Astrocyte of the hippocampus (primary cell): ENCODE data around the gene TOX2.
A peak's percentile ranks its signal among the peaks of the same experiment; 100 is the strongest.

ENCODE experiments used
- DNase-seq: peaks from one replicate; pipeline ENCODE4 v3.0.0; 2011; ENCODE audit warnings: low read depth, low spot score

Gene TOX2, protein sequence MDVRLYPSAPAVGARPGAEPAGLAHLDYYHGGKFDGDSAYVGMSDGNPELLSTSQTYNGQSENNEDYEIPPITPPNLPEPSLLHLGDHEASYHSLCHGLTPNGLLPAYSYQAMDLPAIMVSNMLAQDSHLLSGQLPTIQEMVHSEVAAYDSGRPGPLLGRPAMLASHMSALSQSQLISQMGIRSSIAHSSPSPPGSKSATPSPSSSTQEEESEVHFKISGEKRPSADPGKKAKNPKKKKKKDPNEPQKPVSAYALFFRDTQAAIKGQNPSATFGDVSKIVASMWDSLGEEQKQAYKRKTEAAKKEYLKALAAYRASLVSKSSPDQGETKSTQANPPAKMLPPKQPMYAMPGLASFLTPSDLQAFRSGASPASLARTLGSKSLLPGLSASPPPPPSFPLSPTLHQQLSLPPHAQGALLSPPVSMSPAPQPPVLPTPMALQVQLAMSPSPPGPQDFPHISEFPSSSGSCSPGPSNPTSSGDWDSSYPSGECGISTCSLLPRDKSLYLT

DNA sequence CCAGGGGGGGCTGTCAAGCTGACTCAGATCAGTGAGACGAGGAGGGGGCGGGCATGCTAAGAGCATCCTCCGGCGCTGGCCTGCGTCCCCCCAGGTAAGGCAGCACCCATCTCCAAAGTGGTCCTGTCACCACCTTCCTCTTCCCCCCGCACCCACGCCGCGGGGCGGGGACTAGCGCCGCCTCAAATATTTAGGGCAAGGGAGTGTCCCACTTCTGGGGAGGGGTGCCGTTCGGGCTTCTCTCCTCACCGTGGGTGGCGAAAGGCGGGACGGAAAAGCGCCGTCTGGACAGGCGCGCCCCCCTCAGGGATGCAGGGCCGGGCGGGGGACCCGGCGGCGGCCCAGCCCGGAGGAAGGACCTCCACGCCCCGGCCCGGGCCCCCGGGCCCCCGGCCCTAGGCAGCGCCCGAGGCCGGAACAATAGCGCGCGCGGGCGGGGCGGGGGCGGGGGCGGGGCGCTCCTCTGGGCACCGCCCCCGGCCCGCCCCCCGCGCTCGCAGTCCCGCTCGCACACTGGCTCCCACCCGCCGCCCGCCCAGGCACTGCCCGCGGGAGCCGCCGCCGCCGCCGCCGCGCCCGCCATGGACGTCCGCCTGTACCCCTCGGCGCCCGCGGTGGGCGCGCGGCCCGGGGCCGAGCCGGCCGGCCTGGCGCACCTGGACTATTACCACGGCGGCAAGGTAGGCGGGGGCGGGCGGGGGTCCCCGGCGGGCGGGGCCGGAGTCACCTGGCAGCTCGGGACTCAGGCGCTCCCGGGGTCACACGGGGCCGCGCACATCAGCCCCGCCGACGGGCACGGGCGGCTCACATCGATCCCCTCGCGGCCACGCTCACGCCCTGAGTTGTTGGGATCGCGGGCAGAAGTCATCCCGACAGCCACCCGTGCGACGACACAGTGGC lies at the start of gene TOX2:
TSS of gene TOX2 (plus strand) at position 542 of the 900 bp plus-strand sequence. CDS start at position 582, 40 bp downstream.
- DNase-seq = peak; percentile 85

DNA sequence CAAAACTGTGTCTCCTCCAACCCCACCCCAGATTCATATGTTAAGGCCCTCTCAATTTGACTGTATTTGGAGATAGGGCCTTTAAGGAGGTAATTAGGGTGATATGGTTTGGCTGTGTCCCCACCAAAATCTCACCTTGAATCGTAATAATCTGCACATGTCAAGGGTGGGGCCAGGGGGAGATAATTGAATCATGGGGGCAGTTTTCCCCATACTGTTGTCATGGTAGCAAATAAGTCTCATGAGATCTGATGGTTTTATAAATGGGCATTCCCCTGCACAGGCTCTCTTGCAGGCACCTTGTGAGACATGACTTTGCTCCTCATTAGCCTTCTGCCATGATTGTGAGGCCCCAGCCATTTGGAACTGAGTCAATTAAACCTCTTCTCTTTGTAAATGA lies 46.6 kb upstream of the TOX2 start:
- DNase-seq = no peak

DNA sequence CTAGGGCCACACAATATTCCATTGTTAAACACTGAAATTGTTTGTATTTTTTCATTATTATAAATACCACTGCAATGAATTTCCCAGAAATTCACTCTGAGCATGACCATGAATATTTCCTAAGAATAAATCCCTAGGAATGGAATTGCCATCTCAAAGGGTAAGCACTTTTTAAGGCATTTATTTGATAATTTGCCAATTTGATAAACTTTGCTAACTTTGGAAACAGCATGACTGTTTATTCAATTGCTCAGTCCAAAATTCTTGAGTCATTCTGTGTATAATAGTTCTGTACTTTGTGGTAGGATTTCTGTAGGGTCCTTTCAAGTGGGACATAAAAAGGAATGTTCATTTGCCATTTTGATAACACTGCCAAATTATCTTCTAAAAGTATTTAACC lies 44.2 kb upstream of the TOX2 start:
- peak; percentile 57 for DNase-seq

DNA sequence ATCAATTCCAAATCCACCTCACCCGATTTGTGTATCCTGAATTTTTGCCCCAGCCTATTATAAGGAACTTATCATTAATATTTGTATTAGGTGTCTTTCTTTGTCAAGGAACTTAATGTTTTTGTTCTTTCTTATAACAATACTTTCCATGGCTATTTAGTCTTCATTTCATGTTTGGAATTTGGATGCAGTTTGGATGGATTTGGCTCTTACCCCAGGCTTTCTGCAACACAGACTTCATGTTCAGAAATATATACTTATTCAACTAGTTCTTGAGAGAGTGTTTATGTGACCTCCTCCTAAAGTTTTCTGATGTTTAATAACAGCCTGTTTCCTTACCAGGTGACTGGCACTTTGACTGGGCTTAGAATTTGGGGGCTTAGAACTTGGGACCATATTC lies 35.9 kb upstream of the TOX2 start:
- no peak for DNase-seq

DNA sequence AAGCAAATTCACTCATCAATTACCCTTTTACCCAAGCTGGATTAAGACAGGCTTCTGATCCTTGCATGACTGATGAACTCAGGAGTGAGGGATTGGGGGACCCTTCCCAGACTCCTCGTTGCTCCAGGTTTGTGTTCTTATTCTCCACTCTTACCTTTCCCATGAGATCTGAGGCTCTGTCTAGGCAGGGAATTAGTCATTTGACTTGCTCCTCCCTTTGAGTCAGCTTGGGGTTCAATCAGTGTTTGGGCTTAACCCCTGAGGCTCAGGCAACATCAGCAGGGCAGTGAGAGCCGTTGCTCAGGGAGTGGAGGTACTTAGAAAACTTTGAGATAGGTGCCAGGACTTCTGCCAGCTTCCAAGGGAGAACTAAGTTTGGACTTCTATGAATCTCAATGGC lies 20.7 kb upstream of the TOX2 start:
- DNase-seq = no peak

DNA sequence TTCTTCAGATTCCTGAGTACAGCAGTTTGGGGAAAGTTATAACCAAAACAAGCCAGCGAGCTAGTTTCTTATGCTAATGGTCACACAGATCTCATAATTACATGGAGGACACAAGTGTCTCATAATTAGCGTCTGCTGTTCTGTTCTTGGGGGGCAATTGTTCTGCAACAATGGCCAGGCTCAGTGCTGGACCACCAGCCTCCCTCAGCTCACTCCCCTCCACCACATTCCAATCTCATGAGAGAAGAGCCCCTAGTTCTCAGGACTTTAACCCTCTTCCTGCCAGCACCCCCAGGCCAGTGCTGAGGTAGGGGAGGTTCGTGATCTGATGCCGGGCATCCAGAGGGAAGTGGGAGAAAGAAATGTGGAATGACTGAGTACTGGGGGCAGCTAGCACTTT lies 20.2 kb upstream of the TOX2 start:
- peak; percentile 47 for DNase-seq

DNA sequence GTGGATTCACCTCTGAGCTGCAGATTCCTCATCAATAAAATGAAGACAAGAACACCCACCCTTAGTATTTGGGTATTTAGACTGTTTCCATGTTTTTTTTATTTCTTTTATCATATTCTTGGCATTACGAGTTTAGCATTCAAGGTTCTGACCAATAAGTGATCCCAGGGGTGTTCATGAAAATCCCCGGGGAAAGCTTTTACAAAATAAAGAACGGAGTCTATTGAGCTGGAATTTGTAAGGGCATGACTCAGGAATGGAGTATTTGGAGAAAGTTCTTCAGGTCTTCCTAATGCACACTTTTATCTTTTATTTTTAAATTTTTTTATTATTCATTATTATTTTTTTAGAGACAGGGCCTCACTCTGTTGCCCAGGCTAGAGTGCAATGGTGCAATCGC lies 19.4 kb upstream of the TOX2 start:
- DNase-seq = no peak

DNA sequence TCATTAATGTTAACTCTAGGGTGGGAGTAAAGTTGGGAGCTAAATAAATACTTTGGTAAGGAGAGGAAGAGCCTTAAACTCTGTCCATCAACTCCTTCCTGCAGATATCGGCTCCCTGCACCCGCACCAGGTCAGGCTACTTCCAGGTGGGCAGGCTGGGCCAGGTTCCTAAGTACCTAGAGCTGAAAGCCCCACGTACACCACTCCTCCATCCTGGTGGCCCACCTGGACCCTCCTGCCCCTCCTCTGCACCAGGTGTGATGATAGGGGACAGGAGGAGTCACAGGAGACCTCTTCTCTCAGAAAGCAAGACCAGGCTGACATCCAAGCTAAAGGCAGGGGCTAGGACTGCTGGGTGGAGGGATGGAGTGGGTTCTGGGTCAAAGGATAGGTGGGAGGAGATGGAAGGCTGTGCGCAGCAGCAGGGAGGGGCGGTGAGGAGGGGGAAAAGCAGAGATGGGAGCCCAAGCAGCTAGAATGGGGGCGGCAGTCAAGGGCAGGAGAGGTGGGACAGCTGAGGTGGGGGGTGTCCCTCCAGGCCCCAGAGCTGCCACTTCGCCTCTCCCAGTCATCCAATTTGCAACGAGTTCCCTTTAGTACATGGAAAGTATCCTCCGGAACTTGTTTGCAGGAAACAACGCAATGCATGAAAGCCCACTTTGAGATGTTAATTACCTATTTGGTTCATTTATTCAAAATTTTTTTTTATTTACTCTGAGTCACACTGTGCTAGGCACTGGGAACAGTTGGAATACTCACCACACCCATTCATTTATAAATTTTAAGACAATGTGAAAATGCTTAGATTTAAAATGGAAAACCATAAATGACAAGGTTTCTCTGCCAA lies 15.2 kb upstream of the TOX2 start:
- no peak for DNase-seq

DNA sequence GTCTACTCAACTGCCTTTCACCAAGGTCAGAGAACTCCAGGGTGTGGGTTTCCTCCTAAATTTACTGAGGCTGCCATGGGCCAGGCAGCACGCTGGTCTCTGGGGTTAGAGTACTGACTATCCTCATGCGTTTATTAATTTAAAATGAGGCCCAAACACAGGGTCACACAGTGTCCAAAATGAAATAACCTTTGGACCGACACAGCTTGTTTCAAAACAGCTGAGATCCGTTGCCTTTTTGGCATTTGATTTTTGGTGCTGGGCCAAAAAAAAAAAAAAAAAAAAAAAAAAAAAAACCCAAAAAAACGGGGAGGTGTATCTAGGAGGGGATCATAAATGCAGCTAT lies 14.6 kb upstream of the TOX2 start:
- no peak for DNase-seq

DNA sequence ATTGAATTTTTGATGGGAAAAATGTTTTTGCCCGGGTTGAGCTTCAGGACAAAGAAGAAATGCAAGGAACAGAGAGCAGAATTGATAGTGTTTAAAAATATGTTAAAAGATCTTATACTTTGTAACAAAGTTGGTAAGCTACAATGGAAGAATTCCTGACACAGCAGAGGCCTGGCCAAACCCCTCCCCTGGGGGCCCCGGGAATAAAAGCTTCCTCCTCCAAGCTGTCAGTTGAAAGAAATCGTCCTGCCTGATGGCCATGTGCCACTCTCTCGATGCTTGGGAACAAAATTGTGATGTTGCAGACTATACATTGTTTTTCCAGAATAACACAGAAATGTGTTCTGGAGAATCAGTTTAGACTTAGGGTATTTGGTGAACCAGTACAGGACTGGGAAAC lies 14.2 kb upstream of the TOX2 start:
- DNase-seq = no peak

DNA sequence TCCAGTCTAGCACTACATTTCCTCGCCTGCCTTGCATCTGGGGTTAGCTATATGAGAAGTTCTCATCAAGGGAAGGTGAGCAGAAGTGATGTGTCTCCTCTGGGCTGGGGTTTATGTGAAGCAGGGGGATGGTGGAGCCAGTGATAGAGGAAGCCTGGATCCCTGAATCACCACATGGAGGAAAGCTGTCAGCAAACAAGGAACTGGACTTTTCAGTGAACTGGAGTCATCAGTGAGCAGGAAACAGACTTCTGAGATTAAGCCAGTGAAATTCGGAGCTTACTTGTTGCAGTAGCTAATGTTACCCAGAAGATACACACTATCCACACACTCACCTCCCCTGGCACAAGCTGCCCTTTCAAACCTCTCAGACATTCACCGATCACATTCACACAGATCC lies 13.4 kb upstream of the TOX2 start:
- no peak for DNase-seq

DNA sequence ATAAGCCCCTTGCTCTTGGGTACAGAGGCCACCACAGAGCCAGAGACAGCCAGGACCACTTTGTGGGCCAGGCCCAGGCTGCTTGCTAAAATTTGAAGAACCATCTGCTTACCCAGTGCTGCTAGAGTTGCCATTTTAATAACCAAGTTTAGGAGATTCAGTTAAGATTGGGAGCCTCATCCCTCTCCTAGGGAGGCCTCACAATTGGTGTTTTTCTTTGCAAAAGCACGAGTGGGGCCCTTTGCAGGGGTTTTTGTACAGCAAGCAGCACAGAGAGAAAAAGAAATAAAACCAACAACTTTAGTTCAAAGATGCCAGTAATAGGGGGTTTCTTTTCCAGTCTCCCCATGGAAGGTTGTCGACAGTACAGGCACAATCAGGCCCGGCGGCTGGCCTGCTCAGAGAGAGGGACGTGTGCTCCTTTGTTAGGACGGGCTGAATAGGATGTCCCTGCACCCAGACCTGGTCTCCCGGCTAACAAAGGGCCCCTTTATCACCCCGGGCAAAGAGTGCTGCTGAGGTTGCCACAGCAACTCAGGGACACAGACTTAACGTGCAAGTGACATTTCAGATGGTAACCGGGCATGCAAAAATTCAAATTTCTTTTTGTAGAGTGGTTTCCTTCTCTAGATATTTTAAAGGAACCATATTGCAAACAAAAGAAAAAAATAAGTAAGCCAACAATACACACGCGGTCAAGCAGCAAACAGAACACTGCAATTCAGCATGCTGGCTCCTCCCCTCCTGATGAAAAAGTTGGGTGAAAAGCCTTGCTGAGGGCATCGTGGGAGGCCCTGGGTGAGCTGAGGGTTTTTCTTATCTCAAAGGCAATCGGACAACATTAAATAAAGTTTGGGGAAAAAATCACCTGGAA lies 10.5 kb upstream of the TOX2 start:
- peak; percentile 34 for DNase-seq

DNA sequence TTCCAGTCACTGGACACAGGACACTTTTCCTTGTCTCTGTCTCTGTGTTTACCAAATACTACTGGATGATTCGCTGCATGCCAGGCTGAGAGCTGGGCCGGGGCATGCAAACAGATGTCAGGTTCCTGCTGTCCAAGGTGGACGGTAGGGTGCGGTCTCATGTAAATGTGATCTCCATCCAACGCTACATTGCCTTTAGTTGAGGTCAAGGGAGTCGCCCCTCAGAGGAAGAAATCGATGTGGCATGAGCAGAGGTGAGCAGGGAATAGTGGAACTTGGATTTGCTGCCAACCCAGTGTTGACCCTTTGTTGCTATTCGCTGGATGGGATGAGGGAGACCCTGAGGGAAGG lies 9.8 kb upstream of the TOX2 start:
- DNase-seq = no peak

DNA sequence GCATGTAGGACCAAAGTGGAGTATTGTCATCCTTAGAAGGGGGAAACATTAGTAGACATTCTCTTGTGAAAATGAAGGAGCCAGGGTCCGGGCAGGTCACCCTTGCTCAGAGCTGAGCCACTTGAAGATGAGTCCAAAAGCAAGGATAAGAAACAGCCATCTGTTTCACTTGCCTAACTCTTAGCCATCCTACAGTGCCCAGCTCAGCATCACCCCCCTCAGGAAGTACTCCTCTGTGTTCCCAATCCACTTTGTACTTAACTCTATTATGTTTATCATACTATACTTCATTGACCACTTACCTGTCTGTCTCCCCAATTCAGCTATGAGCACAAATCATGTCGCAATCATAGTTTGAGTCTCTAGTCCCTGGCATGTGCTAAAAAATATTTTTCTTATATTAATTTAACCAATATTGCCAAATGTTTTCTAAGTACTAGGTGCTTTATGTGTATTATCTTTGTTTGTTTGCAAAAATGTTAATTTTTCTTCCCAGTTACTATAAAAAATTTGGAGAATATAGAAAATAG lies 8.1 kb upstream of the TOX2 start:
- no peak for DNase-seq

DNA sequence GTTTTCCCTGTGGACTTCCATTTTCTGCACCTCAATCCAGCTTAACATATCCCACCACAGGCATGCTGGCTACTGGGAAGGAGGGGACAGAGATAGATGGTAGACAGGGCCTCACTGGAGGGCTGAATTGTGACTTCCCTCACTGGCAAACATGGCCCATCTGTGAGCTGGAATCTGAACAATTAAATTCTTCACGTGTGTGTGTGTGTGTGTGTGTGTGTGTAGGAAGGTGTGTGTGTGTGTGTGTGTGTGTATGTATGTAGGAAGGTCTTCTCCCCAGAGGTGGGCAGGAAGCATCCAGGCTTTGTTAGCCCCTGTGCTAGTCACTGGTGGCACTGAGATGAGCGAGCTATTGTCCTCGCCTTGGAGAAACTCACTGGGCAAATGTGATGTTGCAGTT lies 5.4 kb upstream of the TOX2 start:
- no peak for DNase-seq

DNA sequence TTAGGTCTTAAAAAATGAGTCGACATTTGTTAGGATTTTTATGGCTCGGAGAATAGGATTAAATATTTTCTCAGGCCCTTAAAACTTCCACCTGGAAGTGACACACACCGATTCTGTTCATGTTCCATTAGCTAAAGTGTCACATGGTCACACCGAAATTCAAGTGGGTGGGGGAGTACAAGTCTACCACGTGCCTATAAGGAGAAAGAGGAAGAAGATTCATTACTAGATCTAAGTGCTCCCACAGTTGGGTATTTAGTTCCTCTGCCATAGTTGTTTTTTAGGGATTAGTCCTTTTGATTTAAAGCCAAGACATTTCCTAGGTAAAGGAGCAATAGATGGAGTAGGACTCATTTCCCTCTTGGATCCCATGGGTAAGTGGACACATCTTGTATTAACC lies 4.9 kb upstream of the TOX2 start:
- no peak for DNase-seq

DNA sequence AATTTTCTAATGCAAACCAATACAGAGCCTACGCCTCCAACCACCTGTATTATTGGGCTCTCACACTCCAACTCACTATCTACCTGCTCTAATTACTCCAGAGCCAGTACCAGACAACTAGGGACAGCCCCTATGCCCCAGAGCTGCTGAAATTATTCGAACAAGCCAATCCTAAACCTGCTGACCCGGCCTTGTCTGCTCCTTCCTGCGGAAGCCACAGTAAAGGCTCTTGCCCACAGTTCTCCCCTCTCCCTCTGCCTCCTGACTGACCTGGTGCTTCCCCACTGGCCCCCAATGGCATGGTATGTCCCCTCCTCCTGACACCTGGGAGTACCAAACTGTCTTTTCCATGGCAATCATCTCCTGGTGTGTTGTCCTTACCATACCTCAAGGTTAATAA lies 4.1 kb upstream of the TOX2 start:
- DNase-seq = no peak

DNA sequence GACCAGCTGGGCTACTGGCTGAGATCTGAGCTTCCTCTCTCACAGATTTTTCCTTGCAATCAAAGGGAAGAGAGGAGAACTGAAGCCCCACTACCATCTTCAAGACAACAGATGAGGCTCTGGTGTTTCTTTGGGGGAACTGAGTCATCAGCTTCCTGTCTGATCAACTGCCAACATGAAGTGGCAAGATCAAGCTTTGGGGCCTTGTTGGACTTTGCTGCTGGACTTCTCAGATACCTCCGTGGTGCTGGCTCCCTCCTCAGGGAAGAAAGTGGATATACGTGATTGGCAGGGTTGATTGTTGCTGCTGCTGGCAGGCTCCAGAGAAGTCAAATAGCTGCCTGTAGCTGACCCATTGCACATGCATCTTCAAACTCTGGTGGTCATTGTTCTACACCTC lies 3.6 kb upstream of the TOX2 start:
- peak; percentile 52 for DNase-seq

DNA sequence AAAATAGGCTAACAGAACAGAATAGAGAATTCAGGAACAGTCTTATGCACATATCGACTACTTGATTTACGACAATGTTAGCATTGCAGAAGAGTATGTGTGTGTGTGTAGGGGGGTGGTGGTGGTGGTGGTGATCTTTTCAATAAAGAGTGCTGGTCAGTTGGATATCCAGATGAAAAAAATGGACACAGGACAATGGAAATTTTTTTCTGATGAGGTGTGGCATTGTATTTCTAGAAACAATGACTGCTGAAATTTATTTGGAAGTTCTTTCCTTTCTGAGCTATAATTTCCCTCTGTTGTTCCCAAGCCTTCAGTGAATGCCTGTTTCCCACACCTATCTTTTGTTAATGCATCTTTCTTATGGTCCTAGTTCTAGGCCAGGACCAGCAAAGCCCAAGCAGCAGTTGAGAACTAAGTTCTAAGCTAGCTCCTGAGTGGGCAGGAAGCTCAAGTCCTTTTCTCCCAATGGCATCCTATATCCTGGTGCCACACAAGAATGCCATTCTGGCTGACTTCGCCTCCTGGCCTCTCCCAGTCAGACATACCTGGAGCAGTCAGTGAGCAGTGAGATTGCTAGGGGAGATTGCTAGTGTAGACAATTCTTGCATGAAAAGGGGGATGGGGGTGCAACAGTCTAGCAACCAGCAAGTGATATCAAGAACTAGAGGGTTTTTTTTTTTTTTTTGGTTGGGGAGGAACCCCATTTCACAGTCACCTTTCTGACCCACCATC lies 1.2 kb upstream of the TOX2 start:
- no peak for DNase-seq
